Muscle layer of duodenum (tissue), 2 donors: ENCODE data around the gene TGFBRAP1.

ENCODE experiments used
- H3K27ac ChIP-seq: one replicate; pipeline ENCODE4 v1.7.0; 2013; ENCODE audit warnings: mild to moderate bottlenecking, low read length
- H3K27me3 ChIP-seq: one replicate; pipeline ENCODE4 v1.7.0; 2013; ENCODE audit warnings: low read depth, mild to moderate bottlenecking, control low read depth, low read length
- H3K36me3 ChIP-seq, 2 donors: one replicate each; pipeline ENCODE4 v1.7.0; 2013; ENCODE audit warnings: low read length in 2 of 2, control low read depth in 1 of 2, mild to moderate bottlenecking in 1 of 2; ENCODE audit not compliant: insufficient read depth in 2 of 2, control insufficient read depth in 1 of 2
- H3K4me1 ChIP-seq, 2 donors: one replicate each; pipeline ENCODE4 v1.7.0; 2013; ENCODE audit warnings: low read length in 2 of 2, mild to moderate bottlenecking in 2 of 2, control low read depth in 1 of 2, moderate library complexity in 1 of 2; ENCODE audit not compliant: insufficient read depth in 2 of 2, control insufficient read depth in 1 of 2
- H3K4me3 ChIP-seq, 2 donors: one replicate each; pipeline ENCODE4 v1.7.0; 2013; ENCODE audit warnings: low read length in 2 of 2, low read depth in 1 of 2, mild to moderate bottlenecking in 1 of 2
- H3K9me3 ChIP-seq, 2 donors: one replicate each; pipeline ENCODE4 v1.7.0; 2013; ENCODE audit warnings: low read length in 2 of 2, control low read depth in 1 of 2, mild to moderate bottlenecking in 1 of 2; ENCODE audit not compliant: control insufficient read depth in 1 of 2
- donor health status: healthy.

The TGFBRAP1 gene

GRCh38 chr2:105290981-105291660 lies 38.4 kb downstream of the TGFBRAP1 start:
- peaks cover 33 to 62% of the 10 kb centered on the region in 2 donors for H3K36me3 ChIP-seq
- H3K27me3 ChIP-seq, result no peaks in the 10 kb centered on the region
- no peak overlapping the region for H3K27ac ChIP-seq
- H3K4me3 ChIP-seq, result no peak overlapping the region
- H3K9me3 ChIP-seq, result no peaks in the 10 kb centered on the region
- no peaks in the 10 kb centered on the region for H3K4me1 ChIP-seq

GRCh38 chr2:105288133-105288532 lies 41.4 kb downstream of the TGFBRAP1 start:
- H3K4me1 ChIP-seq, result no peaks in the 10 kb centered on the region
- no peak overlapping the region for H3K27ac ChIP-seq
- no peaks in the 10 kb centered on the region for H3K9me3 ChIP-seq
- H3K27me3 ChIP-seq, result no peaks in the 10 kb centered on the region
- H3K36me3 ChIP-seq, result peaks cover 30 to 78% of the 10 kb centered on the region in 2 donors
- no peak overlapping the region for H3K4me3 ChIP-seq

GRCh38 chr2:105287692-105288091 lies 41.8 kb downstream of the TGFBRAP1 start:
- H3K4me1 ChIP-seq, result no peaks in the 10 kb centered on the region
- H3K27me3 ChIP-seq, result no peaks in the 10 kb centered on the region
- H3K4me3 ChIP-seq, result no peak overlapping the region
- H3K27ac ChIP-seq, result no peak overlapping the region
- peaks cover 30 to 82% of the 10 kb centered on the region in 2 donors for H3K36me3 ChIP-seq
- no peaks in the 10 kb centered on the region for H3K9me3 ChIP-seq

- no peak overlapping the region for H3K4me3 ChIP-seq
Measured at GRCh38 chr2:105283532-105283931, 46.0 kb downstream of the TGFBRAP1 start.

GRCh38 chr2:105280281-105280680 lies 49.3 kb downstream of the TGFBRAP1 start:
- H3K4me3 ChIP-seq, result no peak overlapping the region
- H3K4me1 ChIP-seq, result no peaks in the 10 kb centered on the region
- no peaks in the 10 kb centered on the region for H3K27me3 ChIP-seq
- H3K27ac ChIP-seq, result no peak overlapping the region
- H3K9me3 ChIP-seq, result no peaks in the 10 kb centered on the region
- peaks cover 39 to 88% of the 10 kb centered on the region in 2 donors for H3K36me3 ChIP-seq

More at GRCh38 chr2:105283532-105283931, 46.0 kb downstream of the TGFBRAP1 start:
- H3K36me3 ChIP-seq, result peaks cover 28 to 84% of the 10 kb centered on the region in 2 donors
- H3K4me1 ChIP-seq, result no peaks in the 10 kb centered on the region
- H3K9me3 ChIP-seq, result no peaks in the 10 kb centered on the region
- H3K27ac ChIP-seq, result no peak overlapping the region
- no peaks in the 10 kb centered on the region for H3K27me3 ChIP-seq

- no peak overlapping the region for H3K4me3 ChIP-seq
- peaks cover 46 to 88% of the 10 kb centered on the region in 2 donors for H3K36me3 ChIP-seq
- no peaks in the 10 kb centered on the region for H3K4me1 ChIP-seq
- H3K27ac ChIP-seq, result no peak overlapping the region
- no peaks in the 10 kb centered on the region for H3K9me3 ChIP-seq
- no peaks in the 10 kb centered on the region for H3K27me3 ChIP-seq
Measured at GRCh38 chr2:105279126-105279525, 50.4 kb downstream of the TGFBRAP1 start.

- Histone ChIP-seq H3K27ac (no peak overlapping the region), H3K36me3 (peaks cover 51 to 87% of the 10 kb centered on the region in 2 donors), H3K27me3 (no peaks in the 10 kb centered on the region), H3K4me3 (no peak overlapping the region), H3K9me3 (no peaks in the 10 kb centered on the region), H3K4me1 (no peaks in the 10 kb centered on the region)
Measured at GRCh38 chr2:105278654-105279053, 50.9 kb downstream of the TGFBRAP1 start.

GRCh38 chr2:105274046-105274445 lies 55.5 kb downstream of the TGFBRAP1 start:
- Histone ChIP-seq H3K4me3 (no peak overlapping the region), H3K9me3 (no peaks in the 10 kb centered on the region), H3K4me1 (no peaks in the 10 kb centered on the region), H3K27ac (no peak overlapping the region), H3K27me3 (no peaks in the 10 kb centered on the region), H3K36me3 (peaks cover 75 to 95% of the 10 kb centered on the region in 2 donors)

GRCh38 chr2:105272176-105272575 lies 57.4 kb downstream of the TGFBRAP1 start:
- Histone ChIP-seq H3K4me1 (no peaks in the 10 kb centered on the region), H3K27me3 (no peaks in the 10 kb centered on the region), H3K36me3 (peaks cover 83 to 96% of the 10 kb centered on the region in 2 donors), H3K27ac (no peak overlapping the region), H3K4me3 (no peak overlapping the region), H3K9me3 (no peaks in the 10 kb centered on the region)

- no peaks in the 10 kb centered on the region for H3K9me3 ChIP-seq
- H3K27me3 ChIP-seq, result no peaks in the 10 kb centered on the region
- H3K27ac ChIP-seq, result no peak overlapping the region
- H3K36me3 ChIP-seq, result peaks cover 83 to 96% of the 10 kb centered on the region in 2 donors
- no peak overlapping the region for H3K4me3 ChIP-seq
- no peaks in the 10 kb centered on the region for H3K4me1 ChIP-seq
Measured at GRCh38 chr2:105271393-105272045, 58.0 kb downstream of the TGFBRAP1 start.

GRCh38 chr2:105269426-105269825 lies 60.1 kb downstream of the TGFBRAP1 start:
- Histone ChIP-seq H3K4me1 (no peaks in the 10 kb centered on the region), H3K9me3 (no peaks in the 10 kb centered on the region), H3K27ac (no peak overlapping the region), H3K36me3 (peaks cover 74 to 92% of the 10 kb centered on the region in 2 donors), H3K27me3 (no peaks in the 10 kb centered on the region), H3K4me3 (no peak overlapping the region)
